Kasumi-1 (cell line): Measurements from ENCODE around the gene LIMA1.

ENCODE experiments used
- DNase-seq, 2 experiments: peaks; one replicate each; lab custom pipeline; 2025; lab: John Stamatoyannopoulos, UW

Gene LIMA1

GRCh38 chr12:50215033-50215432, 68.3 kb downstream of the LIMA1 start:
- DNase-seq: no peak

GRCh38 chr12:50214018-50214417, 69.3 kb downstream of the LIMA1 start:
- DNase-seq: no peak

GRCh38 chr12:50213439-50213838, 69.9 kb downstream of the LIMA1 start:
- no peak for DNase-seq

- no peak for DNase-seq
Observed at GRCh38 chr12:50212071-50212467, 71.3 kb downstream of the LIMA1 start.

GRCh38 chr12:50211392-50212070, 71.8 kb downstream of the LIMA1 start:
- DNase-seq: no peak

DNA sequence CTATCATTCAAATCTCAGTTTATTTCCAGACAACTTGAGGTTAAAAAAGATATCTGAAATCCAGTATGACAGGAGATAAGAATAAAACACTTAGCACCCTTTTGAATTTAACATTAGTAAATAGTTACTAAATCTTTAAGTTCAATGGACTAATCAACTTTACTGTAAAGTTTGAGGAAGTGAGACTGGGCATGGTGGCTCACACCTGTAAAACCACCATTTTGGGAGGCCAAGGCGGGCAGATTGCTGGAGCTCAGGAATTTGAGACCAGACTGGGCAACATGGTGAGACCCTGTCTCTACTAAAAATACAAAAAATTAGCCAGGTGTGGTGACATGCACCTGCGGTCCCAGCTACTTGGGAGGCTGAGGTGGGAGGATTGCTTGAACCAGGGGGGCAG, 75.9 kb downstream of the LIMA1 start:
- DNase-seq: no peak

DNA sequence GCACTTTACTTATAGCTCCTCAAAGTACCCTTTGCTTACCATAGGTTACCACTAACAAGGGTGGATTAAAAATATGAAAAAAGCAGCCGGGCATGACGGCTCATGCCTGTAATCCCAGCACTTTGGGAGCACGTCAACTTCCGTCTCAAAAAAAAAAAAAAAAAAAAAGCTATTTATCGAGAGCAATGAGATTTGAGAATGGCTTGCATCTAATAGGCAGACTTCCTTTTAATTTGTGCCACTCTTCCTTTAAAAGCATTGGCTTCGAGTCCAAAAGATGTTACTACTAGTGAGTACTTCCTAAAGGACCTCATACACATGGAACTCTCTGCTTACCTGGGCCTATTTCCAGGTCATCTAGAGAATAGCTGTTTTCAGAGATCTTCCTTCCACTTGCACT, 77.7 kb downstream of the LIMA1 start:
- DNase-seq: no peak

DNA sequence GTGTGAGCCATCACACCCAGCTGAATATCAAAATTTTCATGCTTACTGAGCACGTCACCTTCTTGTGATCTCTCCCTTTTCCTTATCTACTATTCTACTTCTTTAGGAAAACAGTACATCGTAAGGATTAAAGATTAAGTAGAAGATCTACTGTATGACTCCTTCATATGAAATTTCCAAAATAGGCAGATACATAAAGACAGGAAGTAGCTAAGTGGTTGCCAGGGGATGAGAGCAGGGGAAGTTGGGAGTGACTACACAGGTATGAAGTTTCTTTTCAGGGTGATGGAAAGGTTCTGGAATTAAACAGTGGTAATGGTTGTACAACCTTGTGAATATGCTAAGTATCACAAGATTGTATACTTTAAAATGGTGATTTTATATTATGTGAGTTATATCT, 79.6 kb downstream of the LIMA1 start:
- no peak for DNase-seq

DNA sequence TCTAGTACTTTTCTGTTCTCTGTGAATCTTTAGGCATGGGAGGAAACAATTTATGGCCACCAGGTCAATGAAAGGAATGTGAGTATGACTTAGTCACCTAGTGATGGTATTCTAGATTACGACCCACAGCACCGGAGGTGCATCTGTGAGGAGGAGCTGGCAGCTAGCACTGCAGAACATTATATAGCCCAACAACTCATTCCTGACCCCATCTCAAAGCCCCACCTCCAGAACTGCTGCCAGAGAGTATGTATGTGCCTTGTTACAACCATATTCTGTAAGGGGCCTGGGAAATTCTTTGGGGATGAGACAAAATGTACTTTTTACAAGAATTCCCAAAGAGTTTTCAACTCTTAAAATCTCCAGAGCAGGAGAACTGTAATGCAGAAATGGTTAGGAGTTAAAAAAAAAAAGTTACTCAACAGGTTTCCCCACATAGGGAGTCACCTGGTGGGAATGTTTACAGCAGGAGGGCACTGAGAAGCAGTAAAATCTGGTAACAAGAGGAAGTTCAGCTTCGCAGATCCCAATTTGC, 81.3 kb downstream of the LIMA1 start:
- DNase-seq: no peak

DNA sequence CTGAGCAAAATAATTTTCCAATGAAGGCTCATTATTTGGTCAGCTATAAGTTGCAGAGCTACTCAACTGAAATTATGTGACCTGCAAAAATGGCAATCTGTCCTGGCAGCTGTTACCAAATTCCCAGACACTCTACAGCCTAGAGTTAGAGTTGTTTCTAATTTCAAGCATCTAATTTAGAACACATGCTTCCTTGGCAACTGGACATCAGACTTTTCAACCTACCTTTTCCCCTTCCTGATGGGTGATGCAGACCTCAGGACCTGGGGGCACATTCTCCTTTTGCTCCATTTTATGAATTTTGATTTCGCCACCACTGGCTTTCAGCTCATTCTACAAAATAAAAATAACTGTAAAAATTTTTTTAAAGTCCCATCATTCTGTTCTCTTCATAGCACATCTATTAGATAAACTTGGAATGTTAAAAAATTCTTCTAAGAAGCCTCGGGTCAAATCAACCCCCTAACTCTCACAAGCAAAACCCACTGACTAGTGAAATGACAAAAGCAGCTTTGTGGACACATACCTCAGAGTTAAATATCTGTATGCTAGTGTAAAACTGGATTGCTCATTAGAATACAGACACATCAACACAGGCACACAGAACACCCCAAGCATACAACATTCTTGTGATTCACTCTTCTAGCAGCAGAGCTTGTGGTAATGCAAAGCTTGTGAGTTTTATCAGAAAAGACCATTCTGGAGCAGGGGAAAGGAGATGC, 82.6 kb downstream of the LIMA1 start:
- DNase-seq: no peak

DNA sequence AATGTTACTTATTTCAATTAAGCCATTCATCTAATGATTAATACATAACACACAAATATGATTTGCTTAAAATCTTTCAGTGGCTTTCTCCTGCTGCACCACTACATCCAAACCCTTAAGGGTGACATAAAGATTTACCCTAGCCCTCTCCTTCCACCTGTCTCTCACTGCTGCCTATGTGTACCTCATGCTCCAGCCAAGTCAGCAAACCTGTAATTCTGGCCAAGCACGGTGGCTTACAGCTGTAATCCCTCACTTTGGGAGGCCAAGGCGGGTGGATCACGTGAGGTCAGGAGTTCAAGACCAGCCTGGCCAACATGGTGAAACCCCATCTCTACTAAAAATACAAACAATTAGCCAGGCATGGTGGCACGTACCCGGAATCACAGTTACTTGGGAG, 84.5 kb downstream of the LIMA1 start:
- DNase-seq: no peak

GRCh38 chr12:50197297-50197727, 86.0 kb downstream of the LIMA1 start:
- no peak for DNase-seq

DNA sequence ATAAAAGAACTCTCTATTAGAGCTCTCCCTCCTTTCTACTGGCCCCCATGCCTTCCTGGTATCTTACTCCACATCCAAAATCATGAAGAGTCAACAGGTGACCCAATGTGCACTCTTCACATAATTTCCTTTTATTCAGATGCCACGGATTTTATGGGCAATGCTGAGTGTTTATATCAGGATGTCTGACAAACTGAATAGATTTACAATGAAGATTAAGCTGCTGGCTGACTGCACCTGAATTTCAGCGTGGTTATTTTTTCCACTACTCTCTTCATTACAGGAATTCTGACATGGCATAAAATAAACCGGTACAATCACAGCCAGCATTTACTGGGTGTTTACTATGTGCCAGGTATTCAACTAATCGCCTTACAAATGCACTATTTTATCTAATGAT, 86.8 kb downstream of the LIMA1 start:
- DNase-seq: no peak

DNA sequence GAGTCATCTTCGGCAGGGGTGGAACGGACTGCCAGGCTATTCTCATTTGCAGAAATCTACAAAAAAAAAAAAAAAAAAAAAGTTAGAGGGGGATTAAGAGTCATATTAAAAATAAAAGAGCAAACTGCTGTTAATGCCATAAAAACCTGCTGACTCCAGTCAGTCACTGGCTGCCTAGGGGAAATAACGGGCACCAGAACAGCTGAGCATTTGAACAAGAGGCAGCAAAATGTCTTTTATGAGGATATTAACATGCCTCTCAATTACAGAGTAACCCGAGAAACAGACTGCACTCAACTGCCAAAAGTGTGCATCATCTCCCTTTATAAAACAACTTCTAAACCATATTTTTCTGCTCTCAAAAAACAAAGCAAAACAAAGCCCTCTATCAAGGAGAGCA, 87.5 kb downstream of the LIMA1 start:
- no peak for DNase-seq

DNA sequence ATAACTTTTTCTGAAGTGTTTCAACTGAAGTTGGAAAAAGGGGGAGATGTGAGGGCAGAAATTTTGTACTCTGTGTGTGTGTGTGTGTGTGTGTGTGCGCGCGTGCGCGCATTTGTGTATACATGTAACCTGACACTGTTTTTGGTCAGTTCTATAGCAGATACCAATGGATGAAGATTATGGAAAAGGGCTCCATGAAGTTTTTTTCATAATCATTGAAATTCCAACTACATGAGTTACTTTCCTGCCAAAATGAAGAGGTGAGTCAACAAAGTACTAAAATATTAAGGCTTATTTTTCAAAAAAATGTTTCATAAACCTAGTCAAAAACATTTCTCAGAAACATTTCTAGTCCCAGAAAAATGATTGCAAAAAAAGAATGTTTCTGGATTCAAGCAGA, 90.4 kb downstream of the LIMA1 start:
- DNase-seq: no peak

DNA sequence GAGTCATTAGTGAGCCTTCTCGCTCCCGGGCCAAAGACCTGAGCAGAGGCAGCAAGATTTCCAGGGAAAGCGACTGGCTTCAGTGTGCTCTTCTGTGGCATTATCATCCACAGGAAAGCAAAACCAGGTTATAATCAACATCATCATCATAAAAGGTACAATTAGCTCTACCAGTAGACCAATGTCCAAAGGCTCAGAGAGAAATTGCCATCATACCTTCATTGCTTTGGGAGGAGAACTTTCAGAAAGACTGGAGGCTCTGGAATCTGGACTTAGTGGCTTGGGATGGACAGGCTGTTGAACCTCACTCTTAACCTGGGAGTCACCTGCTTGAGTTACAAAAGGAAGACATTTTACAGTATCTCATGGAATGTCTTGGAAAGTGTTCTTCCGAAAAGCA, 91.1 kb downstream of the LIMA1 start:
- no peak for DNase-seq

GRCh38 chr12:50190859-50191258, 92.5 kb downstream of the LIMA1 start:
- DNase-seq: no peak

- no peak for DNase-seq
Observed at GRCh38 chr12:50188875-50189575, 94.3 kb downstream of the LIMA1 start.

- no peak for DNase-seq
Observed at GRCh38 chr12:50188241-50188781, 95.0 kb downstream of the LIMA1 start.

- DNase-seq: no peak
Observed at GRCh38 chr12:50187084-50187900, 96.0 kb downstream of the LIMA1 start.

GRCh38 chr12:50186681-50187080, 96.6 kb downstream of the LIMA1 start:
- no peak for DNase-seq
